Measurements from ENCODE around the gene RNF214.

RNF214 gene

GRCh38 chr11:117228091-117228490, 4.4 kb upstream of the RNF214 start:
- no peak for ATAC-seq

GRCh38 chr11:117229411-117229810, 3.1 kb upstream of the RNF214 start:
- ATAC-seq: no peak
- no peak for TF ChIP-seq OSR1 (CRISPR knock-in tag; IDR thresholded peaks at IDR 0.05)
- TF ChIP-seq ZNF70 (CRISPR knock-in tag; IDR thresholded peaks at IDR 0.05): no peak
- TF ChIP-seq ZFP30 (CRISPR knock-in tag; IDR thresholded peaks at IDR 0.05): no peak
- TF ChIP-seq CREB5 (CRISPR knock-in tag; IDR thresholded peaks at IDR 0.05; ENCODE audit: low read depth): no peak
- TF ChIP-seq CSRNP3 (CRISPR knock-in tag; IDR thresholded peaks at IDR 0.05): no peak
- no peak for TF ChIP-seq BACH2 (CRISPR knock-in tag; IDR thresholded peaks at IDR 0.05; ENCODE audit: borderline replicate concordance)
- no peak for TF ChIP-seq ISL1 (CRISPR knock-in tag; IDR thresholded peaks at IDR 0.05)
- TF ChIP-seq SNAI2 (CRISPR knock-in tag; IDR thresholded peaks at IDR 0.05): no peak
- no peak for TF ChIP-seq ZFP3 (CRISPR knock-in tag; IDR thresholded peaks at IDR 0.05)
- TF ChIP-seq TCF4 (CRISPR knock-in tag; IDR thresholded peaks at IDR 0.05; ENCODE audit: borderline replicate concordance): no peak
- TF ChIP-seq RARB (CRISPR knock-in tag; IDR thresholded peaks at IDR 0.05): no peak

More at GRCh38 chr11:117228091-117228490, 4.4 kb upstream of the RNF214 start:
- TF ChIP-seq CSDC2 (CRISPR knock-in tag; IDR thresholded peaks at IDR 0.05): no peak
- no peak for TF ChIP-seq TOX (CRISPR knock-in tag; IDR thresholded peaks at IDR 0.05; ENCODE audit: borderline replicate concordance)
- no peak for TF ChIP-seq GLIS3 (CRISPR knock-in tag; IDR thresholded peaks at IDR 0.05)
- TF ChIP-seq PPARA (CRISPR knock-in tag; IDR thresholded peaks at IDR 0.05; ENCODE audit: borderline replicate concordance): no peak
- no peak for TF ChIP-seq ARNTL (CRISPR knock-in tag; IDR thresholded peaks at IDR 0.05; ENCODE audit: borderline replicate concordance, low read depth)
- no peak for TF ChIP-seq ZFP30 (CRISPR knock-in tag; IDR thresholded peaks at IDR 0.05)
- no peak for TF ChIP-seq ZNF70 (CRISPR knock-in tag; IDR thresholded peaks at IDR 0.05)
- no peak for TF ChIP-seq PATZ1 (CRISPR knock-in tag; IDR thresholded peaks at IDR 0.05; ENCODE audit: borderline replicate concordance)
- TF ChIP-seq TCF4 (CRISPR knock-in tag; IDR thresholded peaks at IDR 0.05; ENCODE audit: borderline replicate concordance): no peak
- no peak for TF ChIP-seq TSHZ2 (CRISPR knock-in tag; IDR thresholded peaks at IDR 0.05)
- TF ChIP-seq POU6F1 (CRISPR knock-in tag; IDR thresholded peaks at IDR 0.05; ENCODE audit: borderline replicate concordance, low read depth): no peak
- no peak for TF ChIP-seq ZNF8 (CRISPR knock-in tag; IDR thresholded peaks at IDR 0.05)
- TF ChIP-seq ISL1 (CRISPR knock-in tag; IDR thresholded peaks at IDR 0.05): no peak
- no peak for TF ChIP-seq ZNF565 (CRISPR knock-in tag; conservative IDR thresholded peaks at IDR 0.05; ENCODE audit: low read depth)
- no peak for TF ChIP-seq CSRNP3 (CRISPR knock-in tag; IDR thresholded peaks at IDR 0.05)
- no peak for TF ChIP-seq OSR1 (CRISPR knock-in tag; IDR thresholded peaks at IDR 0.05)
- TF ChIP-seq ESRRG (CRISPR knock-in tag; IDR thresholded peaks at IDR 0.05): no peak
- TF ChIP-seq BACH2 (CRISPR knock-in tag; IDR thresholded peaks at IDR 0.05; ENCODE audit: borderline replicate concordance): no peak
- no peak for TF ChIP-seq SNAI2 (CRISPR knock-in tag; IDR thresholded peaks at IDR 0.05)
- no peak for TF ChIP-seq ZC3H10 (CRISPR knock-in tag; IDR thresholded peaks at IDR 0.05)

Data from SK-N-SH treated with all-trans-retinoic acid at 6 μM for 48 hours (cell line).